GM21619 (cell line): Measurements from ENCODE around the gene NIPAL4.
"Not testable (repeated sequence)": the region's sequence is repeated elsewhere in the genome, so short reads cannot be mapped to it uniquely, and the experiment has no call there.

ENCODE experiments used
- ATAC-seq: cut with Tn5 transposase; IDR thresholded peaks from one replicate; pipeline ENCODE4 v1.9.1; 2021; ENCODE audit not compliant: unreplicated experiment

The NIPAL4 gene

GRCh38 chr5:157459715-157460599 lies at the start of gene NIPAL4:
Gene NIPAL4, plus strand, starts transcription at chr5:157460213. Its CDS starts 108 bp downstream, at chr5:157460321.
- no peak for ATAC-seq

- no peak for ATAC-seq
These were observed 44.2 kb upstream of the NIPAL4 start for GRCh38 chr5:157415838-157416237.

- ATAC-seq = not testable (repeated sequence)
These were observed 40.5 kb upstream of the NIPAL4 start for GRCh38 chr5:157419521-157419920.

- ATAC-seq = not testable (repeated sequence)
These were observed 30.1 kb upstream of the NIPAL4 start for GRCh38 chr5:157429920-157430319.

DNA sequence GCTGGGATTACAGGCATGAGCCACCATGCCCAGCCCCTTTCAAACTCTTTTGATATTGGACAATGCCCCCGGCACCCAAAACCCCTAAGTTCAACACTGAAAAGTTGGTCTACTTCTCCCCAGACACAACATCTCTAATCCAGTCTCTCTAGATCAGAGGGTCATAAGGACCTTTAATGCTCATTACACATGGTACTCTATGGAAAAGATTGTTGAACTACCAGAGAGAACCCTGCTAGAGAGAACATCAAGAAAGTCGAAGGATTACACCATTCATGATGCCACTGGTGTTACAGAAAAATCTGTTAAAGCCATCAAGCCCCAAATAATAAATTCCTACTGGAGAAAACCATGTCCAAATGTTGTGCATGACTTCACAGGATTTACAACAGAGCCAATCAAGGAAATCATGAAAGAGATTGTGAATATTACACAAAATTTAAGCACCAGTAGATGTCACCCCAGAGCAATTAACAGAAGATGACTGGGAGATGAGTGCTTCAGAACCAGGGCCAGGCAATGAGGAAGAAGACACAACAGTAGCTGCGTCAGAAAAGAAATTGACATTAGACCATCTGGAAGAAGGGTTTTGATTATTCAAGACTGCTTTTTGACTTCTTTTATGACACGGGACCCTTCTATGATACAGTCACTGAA lies 28.3 kb upstream of the NIPAL4 start:
- no peak for ATAC-seq

DNA sequence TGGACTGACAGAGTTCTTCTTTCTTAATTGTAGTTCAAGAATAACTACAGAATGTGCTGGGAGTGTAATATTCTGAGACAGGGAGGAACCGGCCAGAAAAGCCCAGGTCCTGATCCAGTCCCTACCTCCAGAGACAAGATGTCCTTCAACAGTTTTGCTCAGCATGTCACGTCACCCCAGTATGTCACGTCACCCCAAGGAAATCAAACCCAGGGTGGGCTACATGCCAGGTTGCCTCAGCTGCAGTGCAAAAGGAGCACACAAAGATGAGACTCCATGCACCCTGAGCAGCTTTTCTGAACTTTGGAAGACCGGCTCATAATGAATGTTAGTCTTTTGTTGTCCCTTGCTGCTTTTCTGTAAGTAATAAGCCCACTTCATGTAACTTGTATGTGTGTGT lies 25.9 kb upstream of the NIPAL4 start:
- ATAC-seq = no peak

DNA sequence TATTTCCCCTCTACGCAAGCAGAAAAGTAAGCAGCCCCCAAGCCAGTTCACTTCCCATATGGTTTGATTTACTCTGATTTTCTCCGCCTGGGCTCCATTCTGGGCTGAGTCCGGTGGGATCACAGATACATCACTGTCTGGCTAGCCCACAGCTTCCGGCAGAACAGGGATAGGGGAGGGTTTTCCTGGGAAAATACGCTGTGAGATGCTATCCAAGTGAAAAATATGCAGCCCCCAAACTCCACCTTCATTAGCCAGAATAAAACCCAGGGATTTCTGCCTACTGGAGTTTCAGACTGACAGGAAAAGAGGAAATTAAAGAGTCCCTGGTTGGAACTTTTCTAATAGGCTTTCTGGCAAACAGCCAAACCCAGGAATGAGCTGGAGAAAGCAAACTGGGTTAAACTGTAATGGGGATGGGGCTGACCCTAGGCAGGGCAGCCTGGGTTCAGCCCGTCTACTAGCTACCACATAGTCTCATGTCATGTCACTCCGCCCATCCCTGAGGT lies 16.9 kb upstream of the NIPAL4 start:
- ATAC-seq = no peak

GRCh38 chr5:157444224-157444623 lies 15.8 kb upstream of the NIPAL4 start:
- ATAC-seq = no peak

GRCh38 chr5:157445745-157446411 lies 14.1 kb upstream of the NIPAL4 start:
- no peak for ATAC-seq

GRCh38 chr5:157446412-157446935 lies 13.5 kb upstream of the NIPAL4 start:
- ATAC-seq = no peak

GRCh38 chr5:157447201-157447637 lies 12.8 kb upstream of the NIPAL4 start:
- no peak for ATAC-seq

DNA sequence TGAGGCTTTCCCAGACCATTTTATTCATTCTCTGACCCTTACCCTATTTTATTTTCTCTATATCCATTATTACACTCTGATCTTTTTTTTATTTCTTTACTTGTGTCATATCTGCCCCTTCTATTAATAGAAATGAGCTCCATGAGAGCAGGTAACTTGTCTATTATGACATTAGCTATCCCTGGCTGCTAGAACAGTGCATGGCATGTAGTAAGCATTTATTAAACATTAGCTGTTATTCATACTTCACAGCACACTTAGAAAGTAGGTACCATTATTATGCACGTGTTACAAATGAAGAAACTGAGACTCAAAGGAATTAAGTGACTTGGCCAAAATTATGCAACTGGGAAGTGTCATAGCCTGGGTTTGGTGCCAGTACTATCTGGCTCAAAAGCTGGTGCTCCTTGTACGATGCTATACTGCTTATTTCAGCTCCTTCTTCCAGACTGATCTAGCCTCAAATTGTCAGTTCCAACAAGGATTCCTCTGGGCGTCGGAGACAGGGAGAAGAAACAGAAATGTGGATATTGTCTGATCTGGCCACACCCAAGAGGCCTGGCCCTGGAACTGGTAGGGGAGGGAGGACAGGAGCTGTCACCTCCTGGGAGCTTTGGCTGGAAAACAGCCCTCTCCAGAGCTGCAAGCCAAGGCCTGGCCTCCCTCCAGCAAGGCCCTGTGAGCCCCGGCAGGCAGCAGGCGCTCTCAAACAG lies 10.8 kb upstream of the NIPAL4 start:
- no peak for ATAC-seq

- ATAC-seq = no peak
These were observed 10.0 kb upstream of the NIPAL4 start for GRCh38 chr5:157450024-157450423.

DNA sequence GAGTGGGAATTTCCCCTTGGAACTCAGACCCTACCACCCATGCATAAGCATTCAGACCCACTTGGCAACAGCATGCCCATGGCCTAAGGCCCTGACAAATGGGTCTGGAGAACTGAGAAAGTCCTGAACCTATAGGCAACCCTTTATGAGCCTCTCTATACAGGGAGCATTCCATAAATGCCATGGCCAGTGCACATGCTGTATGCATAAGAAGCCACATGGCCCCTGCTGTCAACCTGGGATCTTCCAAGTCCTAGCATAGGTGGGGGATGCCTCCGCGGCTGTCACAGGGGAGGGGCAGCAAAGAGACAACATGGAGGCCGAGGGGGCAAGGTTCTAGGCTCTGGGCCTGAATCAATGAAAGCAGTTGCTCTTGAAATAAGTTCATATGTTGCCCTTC lies 8.2 kb upstream of the NIPAL4 start:
- ATAC-seq = no peak

DNA sequence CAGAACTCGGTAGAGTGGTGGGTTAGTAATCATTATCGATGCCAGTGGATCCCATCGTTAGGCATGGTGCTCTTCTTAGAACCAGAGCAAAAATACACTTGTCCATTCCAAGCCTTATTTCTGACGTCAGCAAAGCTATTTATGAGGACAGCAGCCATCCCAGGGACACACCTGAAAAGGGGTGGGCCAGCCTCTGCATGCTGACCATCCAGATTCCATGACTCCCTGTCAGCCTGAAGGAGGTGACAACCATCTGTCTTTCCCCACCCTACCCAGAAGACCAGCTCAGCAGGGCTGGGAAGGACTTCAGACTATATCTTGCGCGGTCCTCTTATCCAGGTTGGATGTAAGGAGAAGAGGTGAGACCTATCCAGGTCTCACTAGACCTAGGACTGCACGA lies 5.7 kb upstream of the NIPAL4 start:
- ATAC-seq = no peak

DNA sequence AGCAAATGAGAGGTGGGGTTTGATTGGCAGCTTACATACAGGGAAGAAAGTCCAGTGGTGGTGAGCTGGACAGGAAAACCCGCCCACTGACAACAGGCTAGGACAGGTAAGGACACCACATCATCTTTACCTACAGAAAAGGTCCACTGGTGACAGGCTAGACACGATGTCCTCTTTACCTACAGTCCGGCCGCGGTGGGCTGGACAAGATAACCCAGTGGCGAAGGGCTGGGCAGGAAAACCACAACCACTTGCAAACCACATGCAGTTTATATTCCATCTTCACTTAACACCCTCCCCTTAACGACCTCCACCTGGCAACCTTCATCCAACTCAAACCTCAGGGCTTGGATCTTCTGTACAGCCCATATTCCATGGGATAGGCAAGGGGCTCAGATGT lies 5.0 kb upstream of the NIPAL4 start:
- no peak for ATAC-seq

GRCh38 chr5:157456301-157456700 lies 3.7 kb upstream of the NIPAL4 start:
- no peak for ATAC-seq

DNA sequence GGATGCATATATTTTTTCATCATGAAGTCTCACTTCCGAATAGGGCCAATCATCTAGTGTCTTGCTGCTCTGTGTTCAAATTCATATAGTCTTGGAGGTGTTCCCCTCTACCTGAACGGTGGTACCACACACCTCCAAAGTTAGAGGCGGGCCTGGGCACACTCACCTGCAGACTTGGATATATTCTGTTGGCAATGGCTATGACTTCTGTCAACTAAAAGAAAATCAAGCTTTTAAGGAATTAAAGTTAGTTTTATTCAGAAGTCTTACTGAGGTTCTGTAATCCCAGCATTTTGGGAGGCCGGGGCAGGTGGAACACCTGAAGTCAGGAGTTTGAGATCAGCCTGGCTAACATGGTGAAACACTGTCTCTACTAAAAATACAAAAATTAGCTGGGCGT lies 2.6 kb upstream of the NIPAL4 start:
- no peak for ATAC-seq

DNA sequence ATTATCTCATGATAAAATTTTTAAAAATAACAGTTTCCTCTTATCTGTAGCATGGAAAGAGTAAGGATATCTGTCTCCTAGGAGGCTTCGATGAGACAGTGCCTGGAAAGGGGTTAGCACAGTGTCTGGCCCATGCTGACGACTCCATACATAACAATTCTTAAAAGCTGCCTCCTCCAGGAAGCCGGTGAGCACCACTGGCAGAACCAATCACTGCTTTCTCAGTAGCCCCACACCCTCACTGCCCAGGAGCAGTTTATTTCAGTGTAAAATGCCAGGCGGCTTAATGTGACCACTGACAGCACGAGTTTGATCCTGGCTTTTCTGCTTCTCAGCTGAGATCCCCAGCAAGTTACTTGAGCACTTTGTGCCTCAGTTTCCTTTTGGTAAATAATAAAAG lies 1.2 kb upstream of the NIPAL4 start:
- no peak for ATAC-seq

- ATAC-seq = no peak
These were observed 1.1 kb downstream of the NIPAL4 start for GRCh38 chr5:157460921-157461792.
